NCI-H1417 treated with DMSO at 0.1 percent for 48 hours (cell line): ENCODE data around the gene RXFP2.

Experiments
- DNase-seq: peaks from one replicate; lab custom pipeline; 2025; lab: John Stamatoyannopoulos, UW

RXFP2 gene, protein sequence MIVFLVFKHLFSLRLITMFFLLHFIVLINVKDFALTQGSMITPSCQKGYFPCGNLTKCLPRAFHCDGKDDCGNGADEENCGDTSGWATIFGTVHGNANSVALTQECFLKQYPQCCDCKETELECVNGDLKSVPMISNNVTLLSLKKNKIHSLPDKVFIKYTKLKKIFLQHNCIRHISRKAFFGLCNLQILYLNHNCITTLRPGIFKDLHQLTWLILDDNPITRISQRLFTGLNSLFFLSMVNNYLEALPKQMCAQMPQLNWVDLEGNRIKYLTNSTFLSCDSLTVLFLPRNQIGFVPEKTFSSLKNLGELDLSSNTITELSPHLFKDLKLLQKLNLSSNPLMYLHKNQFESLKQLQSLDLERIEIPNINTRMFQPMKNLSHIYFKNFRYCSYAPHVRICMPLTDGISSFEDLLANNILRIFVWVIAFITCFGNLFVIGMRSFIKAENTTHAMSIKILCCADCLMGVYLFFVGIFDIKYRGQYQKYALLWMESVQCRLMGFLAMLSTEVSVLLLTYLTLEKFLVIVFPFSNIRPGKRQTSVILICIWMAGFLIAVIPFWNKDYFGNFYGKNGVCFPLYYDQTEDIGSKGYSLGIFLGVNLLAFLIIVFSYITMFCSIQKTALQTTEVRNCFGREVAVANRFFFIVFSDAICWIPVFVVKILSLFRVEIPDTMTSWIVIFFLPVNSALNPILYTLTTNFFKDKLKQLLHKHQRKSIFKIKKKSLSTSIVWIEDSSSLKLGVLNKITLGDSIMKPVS

GRCh38 chr13:31739226-31739625 is at the start of gene RXFP2:
RXFP2 (plus strand) TSS chr13:31739526; CDS start chr13:31739613, 87 bp downstream.
- DNase-seq = no peak

DNA sequence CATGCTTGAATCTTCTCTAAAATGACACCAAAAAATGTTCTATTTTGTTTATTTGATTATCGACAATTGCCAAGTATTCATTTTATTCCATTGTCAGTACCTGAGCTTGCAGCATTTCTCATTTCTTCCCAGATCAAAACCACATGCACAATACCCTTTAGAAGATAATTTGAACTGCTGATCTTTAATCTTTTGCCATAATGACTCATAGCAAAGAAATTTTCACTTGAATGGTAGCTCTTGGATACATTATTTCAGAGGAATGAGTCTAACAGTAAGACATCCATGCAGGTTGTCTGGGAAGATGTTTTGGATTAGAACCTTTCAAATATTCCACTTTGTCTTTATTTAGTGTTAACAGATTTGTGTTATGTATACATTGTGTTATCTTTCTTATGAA is 42.0 kb upstream of the RXFP2 start:
- DNase-seq = no peak

GRCh38 chr13:31699650-31700049 is 39.7 kb upstream of the RXFP2 start:
- no peak for DNase-seq

GRCh38 chr13:31703780-31704179 is 35.5 kb upstream of the RXFP2 start:
- DNase-seq = no peak

DNA sequence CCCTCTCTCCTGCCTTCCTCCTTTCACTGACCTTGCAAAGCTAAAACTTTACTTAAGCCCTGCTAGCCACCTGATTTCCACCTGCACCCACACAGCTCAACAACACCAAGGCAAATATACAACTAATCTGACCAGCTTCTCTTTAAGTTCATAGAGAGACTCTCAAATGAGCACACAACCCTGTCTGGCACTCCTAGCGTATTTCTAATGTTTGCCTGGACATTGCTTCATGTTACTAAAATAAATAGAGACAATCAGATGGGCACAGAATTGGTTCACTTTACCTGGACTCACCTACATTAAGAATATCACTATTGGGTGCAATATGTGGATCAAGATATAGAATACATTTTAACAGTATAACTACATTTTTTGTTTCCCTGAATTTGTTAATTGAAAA is 33.2 kb upstream of the RXFP2 start:
- no peak for DNase-seq

- no peak for DNase-seq
These were observed 21.7 kb upstream of the RXFP2 start for GRCh38 chr13:31717583-31717982.

DNA sequence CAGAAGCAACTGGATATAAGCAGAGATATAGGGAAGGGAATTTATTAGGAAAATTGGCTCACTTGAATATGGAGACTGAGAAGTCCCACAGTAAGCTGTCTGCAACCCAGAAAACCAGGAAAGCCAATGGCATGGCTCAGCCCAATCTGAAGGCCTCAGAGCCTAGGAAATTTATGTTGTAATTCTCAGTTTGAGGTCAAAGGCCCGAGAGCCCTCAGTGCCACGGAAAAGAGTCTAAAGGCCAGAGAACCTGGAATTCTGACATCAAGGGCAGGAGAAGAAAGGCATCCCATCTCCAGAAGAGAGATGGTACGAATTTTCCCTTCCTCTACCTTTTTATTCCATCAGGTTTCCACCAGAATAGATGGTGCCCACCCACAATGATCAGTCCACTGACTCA is 20.1 kb upstream of the RXFP2 start:
- no peak for DNase-seq

- no peak for DNase-seq
These were observed 16.7 kb upstream of the RXFP2 start for GRCh38 chr13:31722673-31723072.

GRCh38 chr13:31725841-31726240 is 13.5 kb upstream of the RXFP2 start:
- DNase-seq = no peak

GRCh38 chr13:31731921-31732320 is 7.4 kb upstream of the RXFP2 start:
- no peak for DNase-seq

- no peak for DNase-seq
These were observed 6.3 kb upstream of the RXFP2 start for GRCh38 chr13:31733066-31733465.

DNA sequence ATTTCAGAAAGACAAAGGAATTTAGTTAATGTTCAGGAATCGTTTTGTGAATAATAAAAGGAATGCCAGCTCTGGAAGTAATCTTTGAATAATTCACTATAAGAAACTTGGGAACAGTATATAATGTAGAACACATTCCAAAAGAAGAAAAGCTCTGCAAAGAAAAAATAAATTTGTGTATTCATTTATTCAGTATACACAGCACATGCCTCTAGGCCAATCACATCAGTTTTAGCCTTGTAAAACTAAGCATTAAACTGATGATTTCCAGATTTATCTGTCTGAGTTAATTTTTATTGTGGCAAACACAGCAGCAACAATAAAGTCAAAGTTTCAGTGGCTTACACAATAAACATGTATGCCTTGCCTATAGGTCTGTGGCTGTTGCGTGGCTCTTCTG is 5.7 kb upstream of the RXFP2 start:
- no peak for DNase-seq

DNA sequence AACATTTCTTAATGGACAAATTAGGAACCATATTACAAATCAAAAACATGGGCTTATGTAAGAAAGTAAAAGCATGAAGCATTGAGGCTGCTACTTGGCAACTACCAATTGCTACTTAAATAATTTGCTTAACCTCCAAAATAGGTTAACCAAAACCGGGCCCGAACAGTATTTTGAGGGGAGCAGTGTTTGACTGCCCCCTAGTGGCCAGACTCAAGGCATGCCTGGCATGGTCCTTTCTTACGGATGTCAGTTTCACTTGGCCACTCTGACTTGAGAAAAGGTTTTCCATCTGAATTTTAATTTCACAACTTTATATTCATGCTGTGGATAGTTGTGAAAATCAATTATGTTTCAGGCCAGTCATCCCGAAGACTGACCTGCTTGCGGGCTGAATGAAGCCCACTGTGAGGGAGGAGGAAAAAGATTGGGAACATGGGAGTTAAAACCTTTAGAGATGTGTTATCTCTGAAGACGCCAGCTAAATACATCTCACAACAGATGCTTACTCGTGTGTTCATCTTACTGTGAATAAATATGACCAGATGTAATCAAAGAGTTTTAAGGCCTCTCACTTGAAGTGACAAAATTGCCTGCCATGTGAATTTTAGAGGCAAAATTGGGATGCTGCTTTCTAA is 2.9 kb downstream of the RXFP2 start:
- DNase-seq = no peak

DNA sequence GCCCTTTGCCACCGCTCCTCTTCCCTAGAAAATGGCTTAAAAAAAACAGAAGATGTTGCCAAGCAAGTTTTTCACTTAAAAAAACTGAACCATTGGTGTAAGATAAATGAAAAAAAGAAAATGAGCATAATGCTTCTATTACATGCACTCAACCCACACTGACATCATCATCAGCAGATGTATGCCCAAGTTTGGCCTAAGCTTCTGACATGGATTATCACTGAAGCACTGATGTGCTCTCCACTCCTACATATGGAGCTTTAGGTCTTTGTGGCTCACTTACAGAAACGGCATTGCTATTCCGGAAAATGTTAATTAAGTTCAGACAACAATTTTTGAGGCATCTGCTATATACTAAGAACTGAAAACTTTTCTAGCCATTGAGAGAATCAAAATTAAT is 8.0 kb downstream of the RXFP2 start:
- no peak for DNase-seq

DNA sequence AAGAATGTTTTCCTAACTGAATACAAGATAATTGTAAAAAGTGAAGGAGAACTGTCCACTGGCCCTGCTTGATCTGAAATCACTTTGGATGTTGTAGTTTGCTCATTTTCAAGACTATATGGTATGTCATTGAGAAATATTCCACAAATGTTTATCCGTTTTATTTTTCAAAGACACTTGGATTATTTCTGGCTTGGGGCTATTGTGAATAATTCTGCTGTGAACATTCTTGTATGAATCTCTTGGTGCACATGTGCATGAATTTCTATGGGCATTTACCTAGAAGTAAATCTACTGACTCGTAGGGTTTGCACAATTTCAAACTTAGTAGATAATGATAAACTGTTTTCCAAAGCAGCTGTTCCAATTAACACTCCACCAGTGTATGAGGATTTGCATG is 8.6 kb downstream of the RXFP2 start:
- no peak for DNase-seq

DNA sequence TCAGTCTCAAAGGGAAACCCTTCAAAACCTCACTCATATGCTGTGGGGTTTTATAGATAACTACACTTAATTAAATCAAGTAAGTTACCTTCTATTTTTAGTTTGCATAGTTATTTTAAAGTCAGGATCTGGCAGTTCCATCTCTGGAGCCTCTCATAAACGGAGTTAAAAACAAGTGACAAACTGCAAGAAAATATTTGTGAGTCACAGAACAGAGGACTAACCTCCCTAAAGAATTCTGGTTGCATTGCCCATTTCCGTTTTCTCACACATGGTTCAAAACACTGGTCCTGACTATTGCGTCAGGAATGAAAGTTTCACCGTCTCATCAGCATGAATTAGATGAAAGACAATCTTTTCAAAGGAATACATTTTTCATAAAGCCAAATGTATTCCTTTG is 10.6 kb downstream of the RXFP2 start:
- DNase-seq = no peak

GRCh38 chr13:31755211-31755610 is 15.9 kb downstream of the RXFP2 start:
- DNase-seq = no peak

- DNase-seq = no peak
These were observed 16.5 kb downstream of the RXFP2 start for GRCh38 chr13:31755803-31756212.

GRCh38 chr13:31756346-31756745 is 17.0 kb downstream of the RXFP2 start:
- no peak for DNase-seq

- DNase-seq = no peak
These were observed 22.6 kb downstream of the RXFP2 start for GRCh38 chr13:31761951-31762350.

GRCh38 chr13:31764556-31764955 is 25.2 kb downstream of the RXFP2 start:
- DNase-seq = no peak

DNA sequence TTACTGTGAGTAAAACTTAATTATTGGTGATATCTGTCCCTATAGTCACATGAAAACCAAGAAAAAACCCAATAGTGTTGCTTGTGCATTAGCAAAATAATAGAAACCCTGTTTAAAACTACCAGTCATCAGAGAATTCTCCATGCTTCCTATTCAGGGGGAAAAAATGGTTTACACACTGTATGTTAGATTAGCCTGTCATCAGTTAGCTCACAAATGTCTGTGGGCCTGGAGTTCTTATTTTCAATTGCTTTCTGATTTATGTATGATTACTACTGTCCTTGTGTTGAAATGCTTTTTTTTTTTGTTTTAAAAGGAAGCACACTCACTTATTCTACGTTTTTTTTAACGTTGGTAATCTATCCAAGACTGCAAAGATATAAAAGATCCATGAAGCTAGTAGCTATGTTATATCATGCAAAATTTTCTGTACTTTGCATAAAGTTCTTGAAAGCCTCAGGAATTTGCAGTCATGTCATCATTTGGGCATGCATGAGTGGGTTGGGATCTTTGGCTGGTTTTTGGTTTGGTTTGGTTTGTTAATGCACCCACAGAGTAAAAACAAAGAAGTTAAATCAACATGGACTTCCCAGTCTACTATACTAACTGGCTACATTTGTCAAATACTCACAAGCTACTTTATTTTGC is 25.9 kb downstream of the RXFP2 start:
- DNase-seq = no peak
